Heart right ventricle (tissue), 16 donors: ENCODE results near the gene MRPL21. TPM values are rescaled to one million over a fixed set of nuclear protein-coding genes. Genes with fewer than 3 reads are reported as not detected.

Experiments
- ATAC-seq, 8 donors: fragments of 200-7000 bp; cut with Tn5 transposase; one replicate each; pipeline ENCODE4 v1.9.1; 2020; ENCODE audit warnings: mild to moderate bottlenecking in 8 of 8, moderate library complexity in 8 of 8, moderate number of reproducible peaks in 1 of 8
- DNase-seq, 2 donors: peaks; one replicate each; pipeline ENCODE4 v3.0.0-alpha.2; 2020
- H3K27ac ChIP-seq, 10 donors: fragments of 200-600 bp; sonication (generic) in 2 of 10; one replicate each; pipeline versions ENCODE4 v1.5.0 to v1.8.0; 2020 to 2022; ENCODE audit warnings: mild to moderate bottlenecking in 3 of 10
- H3K27me3 ChIP-seq, 7 donors: fragments of 200-600 bp; one replicate each; pipeline ENCODE4 v1.8.0; 2021 to 2022; ENCODE audit warnings: mild to moderate bottlenecking in 2 of 7
- H3K36me3 ChIP-seq, 9 donors: fragments of 200-600 bp; sonication (generic) in 1 of 9; one replicate each; pipeline versions ENCODE4 v1.5.0 to v1.8.0; 2020 to 2022; ENCODE audit warnings: mild to moderate bottlenecking in 2 of 9
- H3K4me1 ChIP-seq, 9 donors: fragments of 200-600 bp; sonication (generic) in 1 of 9; one replicate each; pipeline versions ENCODE4 v1.5.0 to v1.8.0; 2020 to 2022; ENCODE audit warnings: mild to moderate bottlenecking in 4 of 9
- H3K4me3 ChIP-seq, 10 donors: fragments of 200-600 bp; sonication (generic) in 2 of 10; one replicate each; pipeline versions ENCODE4 v1.5.0 to v1.8.0; 2020 to 2022; ENCODE audit warnings: mild to moderate bottlenecking in 7 of 10, moderate library complexity in 2 of 10
- H3K9me3 ChIP-seq, 11 donors: fragments of 200-600 bp in 10 of 11; sonication (generic) in 2 of 11; one replicate each; pipeline versions ENCODE4 v1.5.0 to v1.8.0; 2013 to 2022; ENCODE audit warnings: mild to moderate bottlenecking in 2 of 11, control low read depth in 1 of 11, moderate library complexity in 1 of 11
- CTCF ChIP-seq, 9 donors: fragments of 200-600 bp; sonication (generic) in 2 of 9; IDR thresholded peaks; one replicate each; pipeline versions ENCODE4 v1.5.0 to v1.8.0; 2021 to 2022; ENCODE audit warnings: antibody characterized with exemption in 9 of 9, mild to moderate bottlenecking in 5 of 9, moderate library complexity in 1 of 9
- WGBS, 2 donors: extraction: QIAGEN DNeasy Blood & Tissue Kit; methylation state at CpG; one replicate each; pipeline ENCODE4 v1.1.7; 2013; ENCODE audit warnings: inconsistent platforms in 1 of 2; 5-methylcytosine and 5-hydroxymethylcytosine counted together
- intact Hi-C, 10 donors: fragments of 100-400 bp; cut with DNase I; formaldehyde crosslinking; loops; one replicate each; pipeline versions ENCODE4 v1.11.1 to v1.14.2; 2022
- polyA plus RNA-seq, 2 donors: library from polyadenylated mRNA; stranded (reverse); fragments of 200-250 nt; gene quantifications; one replicate each; pipeline ENCODE4 v1.2.3, GENCODE V29; 2013
- total RNA-seq, 10 donors: library from RNA; stranded (reverse); fragmentation: NEBNext Ultra II Directional in 3 of 10; extraction: Animal tissue kit (Norgen Biotek cat#: 25700) in 3 of 10; gene quantifications; one replicate each; pipeline versions ENCODE4 v1.2.1 to v1.2.4, GENCODE V29; 2021 to 2023
- donor health status: Arrhythmogenic right ventricular cardiomyopathy.
- donor health status: ischemic (EF 13 %, LVEDD 7.1; RV severe dilation, severe dysfunction).
- donor health status: healthy with polysubstance abuse.
- donor health status: DM: no; HTN: yes; CAD: no.
- donor health status: DM: no; HTN: no; CAD: no.
- donor health status: ischemic (EF 25% LVEDD 6.9; RV normal size, moderate dysfunction).
- donor health status: ischemic (EF 25% LVEDD 5.7; RV mildly dilated, moderate dysfunction).
- donor health status: healthy.
- donor health status: DM: yes; HTN: yes; CAD: no.
- donor health status: Ischemic cardiomyopathy.
- donor health status: ischemic (EF 35%, LVEDD 5.7; RV mildly dilated, moderate dysfunction).
- donor health status: nonischemic (EF 11% LVEDD 7.7; RV severe dilation, severe dysfunction).
- donor health status: DM: yes; HTN: yes; CAD: no.
- donor health status: PGD.
- donor health status: ischemic (EF 29% LVEDD 5.4; RV normal size, mild dysfunction).
- donor health status: nonischemic (EF 23%, LVEDD 6.1; RV moderate dilation, normal function).

MRPL21 gene
- total and polyA plus RNA-seq, 12 donors: 63.2 to 186 (median 106) TPM

GRCh38 chr11:68852628-68853027 is 51.0 kb downstream of the MRPL21 start:
- no peaks in the 10 kb centered on the region for H3K9me3 ChIP-seq
- H3K4me3 ChIP-seq: no peak overlapping the region
- intact Hi-C loops: loop anchor here in 1 of 10 donors (10.0 kb wide), 1 partner anchor 68 kb away; no protein-coding TSS in a partner anchor
- peaks cover 5 to 28% (median 12%) of the 10 kb centered on the region in 9 donors for H3K4me1 ChIP-seq
- no peaks in the 10 kb centered on the region for H3K36me3 ChIP-seq
- DNase-seq (no peak), ATAC-seq (no peak)
- WGBS, 2 donors: 82 to 85% methylated on average over 8 of the region's 8 CpGs
- H3K27me3 ChIP-seq: peaks cover 0 to 22% (median 5%) of the 10 kb centered on the region in 7 donors
- no peak overlapping the region for H3K27ac ChIP-seq
- TF ChIP-seq CTCF (IDR thresholded peaks at IDR 0.05): no peak

GRCh38 chr11:68848429-68848828 is 55.2 kb downstream of the MRPL21 start:
- WGBS, 2 donors: 85 to 94% methylated on average over 15 of the region's 15 CpGs
- H3K4me3 ChIP-seq: no peak overlapping the region
- intact Hi-C loops: loop anchor here in 1 of 10 donors (10.0 kb wide), 1 partner anchor 56 kb away; the partner anchor contains the start of genes IGHMBP2 and MRPL21
- H3K27me3 ChIP-seq: peaks cover 0 to 2% (median 0%) of the 10 kb centered on the region in 7 donors
- DNase-seq: no peak
- no peak for TF ChIP-seq CTCF (IDR thresholded peaks at IDR 0.05)
- no peak for ATAC-seq
- H3K9me3 ChIP-seq: no peaks in the 10 kb centered on the region
- H3K36me3 ChIP-seq: no peaks in the 10 kb centered on the region
- peaks cover 0 to 13% (median 12%) of the 10 kb centered on the region in 9 donors for H3K4me1 ChIP-seq
- H3K27ac ChIP-seq: no peak overlapping the region

GRCh38 chr11:68847395-68847794 is 56.2 kb downstream of the MRPL21 start:
- 79 to 82% methylated on average over 4 of the region's 4 CpGs for WGBS, 2 donors
- intact Hi-C loops: loop anchor here in 1 of 10 donors (10.0 kb wide), 1 partner anchor 57 kb away; the partner anchor contains the start of genes IGHMBP2 and MRPL21
- TF ChIP-seq CTCF (IDR thresholded peaks at IDR 0.05): no peak

GRCh38 chr11:68845351-68846002 is 58.2 kb downstream of the MRPL21 start:
- H3K27ac ChIP-seq: no peak overlapping the region
- H3K4me3 ChIP-seq: no peak overlapping the region
- peak in 1 of 8 donors; percentile 5 for ATAC-seq
- no peaks in the 10 kb centered on the region for H3K9me3 ChIP-seq
- intact Hi-C loops: loop anchor here in 1 of 10 donors (10.0 kb wide), 1 partner anchor 59 kb away; the partner anchor contains the start of genes IGHMBP2 and MRPL21
- no peaks in the 10 kb centered on the region for H3K36me3 ChIP-seq
- DNase-seq: no peak
- no peak for TF ChIP-seq CTCF (IDR thresholded peaks at IDR 0.05)
- WGBS, 2 donors: 71 to 77% methylated on average over 18 of the region's 18 CpGs
- peaks cover 0 to 37% (median 27%) of the 10 kb centered on the region in 9 donors for H3K4me1 ChIP-seq
- H3K27me3 ChIP-seq: no peaks in the 10 kb centered on the region

More at GRCh38 chr11:68847395-68847794, 56.2 kb downstream of the MRPL21 start:
- H3K4me3 ChIP-seq: no peak overlapping the region
- DNase-seq (no peak), ATAC-seq (no peak)
- H3K27ac ChIP-seq: no peak overlapping the region
- no peaks in the 10 kb centered on the region for H3K27me3 ChIP-seq
- H3K36me3 ChIP-seq: no peaks in the 10 kb centered on the region
- H3K9me3 ChIP-seq: no peaks in the 10 kb centered on the region
- peaks cover 0 to 24% (median 19%) of the 10 kb centered on the region in 9 donors for H3K4me1 ChIP-seq
